HG03039 (cell line): Measurements from ENCODE around the gene CXorf51B.
"Not testable (repeated sequence)": the region's sequence is repeated elsewhere in the genome, so short reads cannot be mapped to it uniquely, and the experiment has no call there.

Source experiments
- ATAC-seq: cut with Tn5 transposase; IDR thresholded peaks from one replicate; pipeline ENCODE4 v1.9.1; 2021; ENCODE audit warnings: mild to moderate bottlenecking, moderate library complexity; ENCODE audit not compliant: unreplicated experiment

The CXorf51B gene

GRCh38 chrX:146809471-146809870 is at the start of gene CXorf51B:
Gene CXorf51B (plus strand): TSS chrX:146809771. CDS start chrX:146809792, 21 bp downstream.
- not testable (repeated sequence) for ATAC-seq

GRCh38 chrX:146814644-146815043 is 5.1 kb downstream of the CXorf51B start, which contains the start of gene CXorf51A:
Gene CXorf51A (minus strand): TSS chrX:146814744. CDS start chrX:146814723, 21 bp downstream.
- ATAC-seq, result not testable (repeated sequence)

DNA sequence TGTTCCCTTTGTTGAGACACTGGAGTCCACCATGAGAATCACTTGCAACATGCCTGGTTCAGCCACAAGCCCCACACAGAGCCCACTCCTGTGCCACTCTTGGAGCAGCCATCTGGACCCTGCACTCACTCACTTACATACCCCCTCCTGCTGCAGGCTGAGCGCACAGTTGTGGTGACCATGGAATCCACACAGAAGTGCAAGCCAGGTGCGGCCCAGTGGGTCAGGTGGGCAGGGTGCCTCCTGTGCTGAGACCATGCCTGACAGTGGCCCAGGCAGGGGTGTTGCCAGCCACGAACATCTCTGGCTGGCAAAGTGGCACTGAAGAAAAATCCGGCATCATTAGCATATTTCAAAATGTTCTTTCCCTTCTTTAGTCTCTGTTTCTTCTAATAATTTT is 22.4 kb downstream of the CXorf51B start:
- no peak for ATAC-seq

- no peak for ATAC-seq
Observed at GRCh38 chrX:146854281-146854680, 44.7 kb downstream of the CXorf51B start.
